Large intestine (tissue), 3 donors: ENCODE results near the gene KLF13. TPM values are rescaled to one million over a fixed set of nuclear protein-coding genes. Genes with fewer than 3 reads are reported as not detected.

Experiments used
- DNase-seq, 2 donors: peaks; one replicate each; pipeline versions ENCODE4 v3.0.0 to v3.0.0-alpha.2; 2013
- H3K27ac ChIP-seq: one replicate; pipeline ENCODE4 v1.5.1; 2013; ENCODE audit warnings: low read length
- H3K27me3 ChIP-seq: 2 replicates; pipeline ENCODE4 v1.6.1; 2013; ENCODE audit warnings: low read length; ENCODE audit not compliant: control insufficient read depth, insufficient read depth
- H3K36me3 ChIP-seq: 2 replicates; pipeline ENCODE4 v1.6.1; 2013; ENCODE audit warnings: low read length; ENCODE audit not compliant: control insufficient read depth, insufficient read depth
- H3K4me1 ChIP-seq: one replicate; pipeline ENCODE4 v1.6.1; 2013; ENCODE audit warnings: low read length; ENCODE audit not compliant: control insufficient read depth, insufficient read depth
- H3K4me3 ChIP-seq: one replicate; pipeline ENCODE4 v1.5.1; 2013; ENCODE audit warnings: low read length
- H3K9me3 ChIP-seq: one replicate; pipeline ENCODE4 v1.6.1; 2013; ENCODE audit warnings: mild to moderate bottlenecking, low read depth, low read length, moderate library complexity; ENCODE audit not compliant: control insufficient read depth
- WGBS: methylation state at CpG from one replicate; pipeline ENCODE4 v1.1.5; 2013; ENCODE audit warnings: low lambda C conversion rate; ENCODE audit not compliant: insufficient coverage; 5-methylcytosine and 5-hydroxymethylcytosine counted together
- polyA plus RNA-seq: library from polyadenylated mRNA; unstranded; fragments of 120-200 nt; gene quantifications from one replicate; pipeline ENCODE4 v1.2.1, GENCODE V29; 2013

Gene KLF13
- polyA plus RNA-seq, 1 donor, result 60.7 TPM

GRCh38 chr15:31317017-31317416 lies 9.6 kb upstream of the KLF13 start:
- no peak overlapping the region for H3K4me3 ChIP-seq
- 100% methylated on average over 2 of the region's 3 CpGs for WGBS
- H3K27me3 ChIP-seq, result no peaks in the 10 kb centered on the region
- DNase-seq, result no peak
- no peaks in the 10 kb centered on the region for H3K9me3 ChIP-seq
- no peaks in the 10 kb centered on the region for H3K36me3 ChIP-seq
- peaks cover under 1% of the 10 kb centered on the region for H3K4me1 ChIP-seq
- H3K27ac ChIP-seq, result no peak overlapping the region

- DNase-seq, result no peak
- Histone ChIP-seq H3K27me3 (no peaks in the 10 kb centered on the region), H3K4me3 (no peak overlapping the region), H3K4me1 (peaks cover 5% of the 10 kb centered on the region), H3K9me3 (no peaks in the 10 kb centered on the region), H3K36me3 (no peaks in the 10 kb centered on the region), H3K27ac (no peak overlapping the region)
- WGBS, result 80% methylated on average over 5 of the region's 21 CpGs
Measured at GRCh38 chr15:31317421-31318327, 9.0 kb upstream of the KLF13 start.

- DNase-seq, result no peak
- Histone ChIP-seq H3K9me3 (no peaks in the 10 kb centered on the region), H3K4me1 (peaks cover 5% of the 10 kb centered on the region), H3K4me3 (no peak overlapping the region), H3K27ac (no peak overlapping the region), H3K27me3 (no peaks in the 10 kb centered on the region), H3K36me3 (no peaks in the 10 kb centered on the region)
- no CpG with 5 or more reads among the region's 4 CpGs for WGBS
Measured at GRCh38 chr15:31318429-31318828, 8.2 kb upstream of the KLF13 start.

- Histone ChIP-seq H3K27me3 (no peaks in the 10 kb centered on the region), H3K4me1 (peaks cover 10% of the 10 kb centered on the region), H3K27ac (no peak overlapping the region), H3K4me3 (no peak overlapping the region), H3K36me3 (no peaks in the 10 kb centered on the region), H3K9me3 (no peaks in the 10 kb centered on the region)
- no CpG with 5 or more reads among the region's 5 CpGs for WGBS
- DNase-seq, result no peak
Measured at GRCh38 chr15:31320022-31320421, 6.6 kb upstream of the KLF13 start.

GRCh38 chr15:31321418-31321817 lies 5.2 kb upstream of the KLF13 start:
- Histone ChIP-seq H3K27ac (no peak overlapping the region), H3K27me3 (no peaks in the 10 kb centered on the region), H3K4me1 (peaks cover 15% of the 10 kb centered on the region), H3K4me3 (no peak overlapping the region), H3K36me3 (no peaks in the 10 kb centered on the region), H3K9me3 (no peaks in the 10 kb centered on the region)
- 100% methylated on average over 2 of the region's 2 CpGs for whole genome bisulfite sequencing
- DNase-seq, result no peak

- no peak overlapping the region for H3K27ac ChIP-seq
- DNase-seq, result peak; percentile 26 to 57
Measured at GRCh38 chr15:31322504-31322903, 4.1 kb upstream of the KLF13 start.

GRCh38 chr15:31323627-31324026 lies 3.0 kb upstream of the KLF13 start:
- no peak overlapping the region for H3K27ac ChIP-seq
- WGBS, result no CpG with 5 or more reads among the region's 3 CpGs

More at GRCh38 chr15:31322504-31322903, 4.1 kb upstream of the KLF13 start:
- Histone ChIP-seq H3K36me3 (no peaks in the 10 kb centered on the region), H3K27me3 (no peaks in the 10 kb centered on the region), H3K9me3 (no peaks in the 10 kb centered on the region), H3K4me1 (peaks cover 15% of the 10 kb centered on the region), H3K4me3 (no peak overlapping the region)
- 60% methylated on average over 2 of the region's 6 CpGs for WGBS

GRCh38 chr15:31324186-31324585 lies 2.4 kb upstream of the KLF13 start:
- no peaks in the 10 kb centered on the region for H3K27me3 ChIP-seq
- H3K9me3 ChIP-seq, result no peaks in the 10 kb centered on the region
- H3K36me3 ChIP-seq, result no peaks in the 10 kb centered on the region
- no peak overlapping the region for H3K4me3 ChIP-seq
- peaks cover 15% of the 10 kb centered on the region for H3K4me1 ChIP-seq
- WGBS, result no CpG with 5 or more reads among the region's 5 CpGs
- no peak for DNase-seq
- no peak overlapping the region for H3K27ac ChIP-seq

More at GRCh38 chr15:31323627-31324026, 3.0 kb upstream of the KLF13 start:
- H3K9me3 ChIP-seq, result no peaks in the 10 kb centered on the region
- DNase-seq, result no peak
- peaks cover 15% of the 10 kb centered on the region for H3K4me1 ChIP-seq
- no peak overlapping the region for H3K4me3 ChIP-seq
- no peaks in the 10 kb centered on the region for H3K27me3 ChIP-seq
- no peaks in the 10 kb centered on the region for H3K36me3 ChIP-seq

GRCh38 chr15:31324806-31325594 lies 1.6 kb upstream of the KLF13 start:
- H3K9me3 ChIP-seq, result no peaks in the 10 kb centered on the region
- H3K4me1 ChIP-seq, result peaks cover 21% of the 10 kb centered on the region
- no peaks in the 10 kb centered on the region for H3K27me3 ChIP-seq
- no CpG with 5 or more reads among the region's 23 CpGs for WGBS
- peak overlapping the region; percentile 89 for H3K27ac ChIP-seq
- H3K36me3 ChIP-seq, result no peaks in the 10 kb centered on the region
- no peak for DNase-seq
- H3K4me3 ChIP-seq, result peak overlapping the region; percentile 64

GRCh38 chr15:31325595-31326155 lies 960 bp upstream of the KLF13 start:
- no peaks in the 10 kb centered on the region for H3K9me3 ChIP-seq
- WGBS, result no CpG with 5 or more reads among the region's 58 CpGs
- peak overlapping the region; percentile 89 for H3K27ac ChIP-seq
- H3K36me3 ChIP-seq, result peaks cover 4% of the 10 kb centered on the region
- peak overlapping the region; percentile 64 for H3K4me3 ChIP-seq
- DNase-seq, result peak; percentile 63 to 83
- H3K4me1 ChIP-seq, result peaks cover 28% of the 10 kb centered on the region
- no peaks in the 10 kb centered on the region for H3K27me3 ChIP-seq
